Hematopoietic multipotent progenitor cell treated with erythropoietin and hydrocortisone succinate and interleukin-3 and kit ligand, for 6 days (in vitro differentiated cells): ENCODE results near the gene NUDT3.
"Not testable (repeated sequence)": the region's sequence is repeated elsewhere in the genome, so short reads cannot be mapped to it uniquely, and the experiment has no call there.

Experiments used
- DNase-seq: peaks from one replicate; pipeline ENCODE4 v3.0.0-alpha.2; 2015

Gene NUDT3

GRCh38 chr6:34284563-34285447 lies 107.7 kb downstream of the NUDT3 start:
- DNase-seq = peak; percentile 85

GRCh38 chr6:34281702-34282334 lies 110.7 kb downstream of the NUDT3 start:
- peak; percentile 75 for DNase-seq

GRCh38 chr6:34280216-34280615 lies 112.3 kb downstream of the NUDT3 start:
- DNase-seq = no peak

- peak; percentile 42 for DNase-seq
These were observed 113.6 kb downstream of the NUDT3 start for GRCh38 chr6:34278833-34279232.

- no peak for DNase-seq
These were observed 114.7 kb downstream of the NUDT3 start for GRCh38 chr6:34277763-34278112.

- DNase-seq = no peak
These were observed 115.3 kb downstream of the NUDT3 start for GRCh38 chr6:34276881-34277762.

- DNase-seq = no peak
These were observed 116.3 kb downstream of the NUDT3 start for GRCh38 chr6:34276191-34276590.

- DNase-seq = no peak
These were observed 117.2 kb downstream of the NUDT3 start for GRCh38 chr6:34275128-34275804.

GRCh38 chr6:34274129-34274528 lies 118.3 kb downstream of the NUDT3 start:
- no peak for DNase-seq

- DNase-seq = peak; percentile 97
These were observed 119.1 kb downstream of the NUDT3 start for GRCh38 chr6:34273242-34273805.

- peak; percentile 47 for DNase-seq
These were observed 120.2 kb downstream of the NUDT3 start for GRCh38 chr6:34272013-34272926.

GRCh38 chr6:34269658-34270341 lies 122.7 kb downstream of the NUDT3 start:
- not testable (repeated sequence) for DNase-seq

GRCh38 chr6:34269132-34269531 lies 123.3 kb downstream of the NUDT3 start:
- DNase-seq = not testable (repeated sequence)

GRCh38 chr6:34267746-34268145 lies 124.7 kb downstream of the NUDT3 start:
- no peak for DNase-seq

GRCh38 chr6:34263484-34263883 lies 129.0 kb downstream of the NUDT3 start:
- DNase-seq = not testable (repeated sequence)

- no peak for DNase-seq
These were observed 131.7 kb downstream of the NUDT3 start for GRCh38 chr6:34260576-34261267.

- no peak for DNase-seq
These were observed 132.9 kb downstream of the NUDT3 start for GRCh38 chr6:34259529-34260069.

GRCh38 chr6:34252395-34252794 lies 140.1 kb downstream of the NUDT3 start:
- DNase-seq = not testable (repeated sequence)

- DNase-seq = no peak
These were observed 142.8 kb downstream of the NUDT3 start for GRCh38 chr6:34249469-34250261.
